ENCODE data around the gene TMEM119. TPM values are rescaled to one million over a fixed set of nuclear protein-coding genes. Genes with fewer than 3 reads are reported as not detected.

The TMEM119 gene
- total and polyA plus RNA-seq, 2 of the 13 experiments (the other 11 are each of a cell fraction or from before 2014, with no cell fraction given) = not detected

DNA sequence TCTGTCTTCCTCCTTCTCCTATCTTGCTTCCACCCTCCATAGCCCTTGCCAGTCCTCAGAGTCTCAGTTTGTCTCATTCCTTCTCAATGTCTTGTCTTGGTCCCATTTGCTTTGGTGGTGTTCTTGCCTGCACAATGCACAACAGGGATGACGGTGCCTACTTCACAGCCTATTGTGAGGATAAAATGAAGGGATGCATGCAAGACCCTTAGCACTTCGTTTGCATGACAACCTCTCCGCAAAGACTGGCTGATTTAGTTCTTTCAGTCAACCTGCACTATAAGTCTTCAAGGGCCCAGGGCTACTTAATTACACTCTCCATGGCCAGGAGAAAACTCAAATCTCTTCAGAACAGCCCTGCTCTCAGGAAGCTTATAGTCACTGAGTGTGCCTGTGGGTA is 27.3 kb upstream of the TMEM119 start:
- Histone ChIP-seq H3K27me3 (ENCODE audit: control insufficient read depth in 1 of 2, insufficient read depth in 2 of 2, low read length in 2 of 2) (peaks cover under 1 to 14% of the 10 kb centered on the region in 2 experiments; a peak in 3 of 5 replicates), H3K4me1 (ENCODE audit: insufficient read depth, low read length) (peaks cover 29% of the 10 kb centered on the region), H3K36me3 (replicated peaks in 1 of 2; ENCODE audit: control insufficient read depth in 1 of 2, insufficient read depth in 2 of 2, low read length in 2 of 2) (no peaks in the 10 kb centered on the region), H3K4me3 (replicated peaks in 1 of 3; ENCODE audit: insufficient read depth in 1 of 3, low read depth in 2 of 3, low read length in 3 of 3) (no peak overlapping the region), H2AFZ (ENCODE audit: low read length) (no peak overlapping the region), H3K79me2 (ENCODE audit: insufficient read depth, low read length) (no peaks in the 10 kb centered on the region), H3K9me3 (ENCODE audit: low read length) (no peaks in the 10 kb centered on the region), H4K20me1 (ENCODE audit: insufficient read depth, low read length) (no peaks in the 10 kb centered on the region), H3K4me2 (ENCODE audit: low read depth, low read length) (no peak overlapping the region), H3K27ac (ENCODE audit: extremely low read length, insufficient read depth, low read length) (no peak overlapping the region), H3K9ac (ENCODE audit: insufficient read depth, low read depth, low read length) (no peak overlapping the region)
- no peak for ATAC-seq
- DNase-seq (ENCODE audit: low spot score) = no peak
- in situ Hi-C loops (cut with HindIII; ENCODE audit: extremely low pct_ligation_motif_present, low pct_unique_long_range_greater_than_20kb) = no loop called here
- no peak for TF ChIP-seq CBX1 (IDR thresholded peaks at IDR 0.05; ENCODE audit: low read depth)
- TF ChIP-seq ZMYM4 (CRISPR knock-in tag; IDR thresholded peaks at IDR 0.05) = no peak
- no peak for TF ChIP-seq CREM (IDR thresholded peaks at IDR 0.05)
- TF ChIP-seq CREM (CRISPR knock-in tag; IDR thresholded peaks at IDR 0.05) = no peak
- TF ChIP-seq ZNF138 (CRISPR knock-in tag; IDR thresholded peaks at IDR 0.05; ENCODE audit: low read depth) = no peak
- TF ChIP-seq ARID2 (CRISPR knock-in tag; IDR thresholded peaks at IDR 0.05; ENCODE audit: borderline replicate concordance) = no peak
- TF ChIP-seq ZFP36L1 (CRISPR knock-in tag; IDR thresholded peaks at IDR 0.05) = no peak
- no peak for TF ChIP-seq HNRNPK (IDR thresholded peaks at IDR 0.05; ENCODE audit: low read depth, low read length, poor library complexity, severe bottlenecking)
- TF ChIP-seq ZNF614 (CRISPR knock-in tag; IDR thresholded peaks at IDR 0.05; ENCODE audit: borderline replicate concordance) = no peak
- ChIA-PET POLR2A (no interaction called here), CTCF (ENCODE audit: low intra/inter-chr PET ratio, low total read pairs) (no interaction called here)
- no TSS peak for BruUV-seq (replicated peaks)
- intact Hi-C loops (cut with micrococcal nuclease; ENCODE audit: unreplicated experiment) = no loop called here
- no peak for FAIRE-seq
- WGBS (ENCODE audit: low lambda C conversion rate) = 20% methylated on average over 3 of the region's 3 CpGs

DNA sequence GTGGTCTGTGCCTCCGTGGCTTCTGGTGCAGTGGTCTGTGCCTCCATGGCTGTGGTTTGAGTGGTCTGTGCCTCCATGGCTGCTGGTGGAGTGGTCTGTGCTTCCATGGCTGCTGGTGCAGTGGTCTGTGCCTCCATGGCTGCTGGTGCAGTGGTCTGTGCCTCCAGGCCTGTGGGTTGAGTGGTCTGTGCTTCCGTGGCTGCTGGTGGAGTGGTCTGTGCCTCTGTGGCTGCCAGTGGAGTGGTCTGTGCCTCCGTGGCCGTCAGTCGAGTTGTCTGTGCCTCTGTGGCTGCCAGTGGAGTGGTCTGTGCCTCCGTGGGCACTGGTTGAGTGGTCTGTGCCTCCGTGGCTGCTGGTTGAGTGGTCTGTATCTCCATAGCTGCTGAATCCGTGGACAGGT is 25.7 kb upstream of the TMEM119 start:
- Histone ChIP-seq H3K4me3 (replicated peaks in 1 of 3; ENCODE audit: insufficient read depth in 1 of 3, low read depth in 2 of 3, low read length in 3 of 3) (no peak overlapping the region), H2AFZ (ENCODE audit: low read length) (no peak overlapping the region), H3K4me2 (ENCODE audit: low read depth, low read length) (no peak overlapping the region), H3K9ac (ENCODE audit: insufficient read depth, low read depth, low read length) (no peak overlapping the region), H3K36me3 (replicated peaks in 1 of 2; ENCODE audit: control insufficient read depth in 1 of 2, insufficient read depth in 2 of 2, low read length in 2 of 2) (no peaks in the 10 kb centered on the region), H3K4me1 (ENCODE audit: insufficient read depth, low read length) (peaks cover 22% of the 10 kb centered on the region), H3K9me3 (ENCODE audit: low read length) (no peaks in the 10 kb centered on the region), H3K79me2 (ENCODE audit: insufficient read depth, low read length) (no peaks in the 10 kb centered on the region), H4K20me1 (ENCODE audit: insufficient read depth, low read length) (no peaks in the 10 kb centered on the region), H3K27me3 (ENCODE audit: control insufficient read depth in 1 of 2, insufficient read depth in 2 of 2, low read length in 2 of 2) (peaks cover 0 to 5% of the 10 kb centered on the region in 2 experiments; a peak in 3 of 5 replicates), H3K27ac (ENCODE audit: extremely low read length, insufficient read depth, low read length) (no peak overlapping the region)
- no peak for FAIRE-seq
- DNase-seq (ENCODE audit: low spot score) = no peak
- intact Hi-C loops (cut with micrococcal nuclease; ENCODE audit: unreplicated experiment) (no loop called here), in situ Hi-C loops (cut with HindIII; ENCODE audit: extremely low pct_ligation_motif_present, low pct_unique_long_range_greater_than_20kb) (no loop called here)
- ChIA-PET CTCF (ENCODE audit: low intra/inter-chr PET ratio, low total read pairs) (no interaction called here), POLR2A (no interaction called here)
- ATAC-seq = no peak
- BruUV-seq (replicated peaks) = no TSS peak
- 30% methylated on average over 2 of the region's 8 CpGs for WGBS (ENCODE audit: low lambda C conversion rate)
- TF ChIP-seq, protein P1, sequence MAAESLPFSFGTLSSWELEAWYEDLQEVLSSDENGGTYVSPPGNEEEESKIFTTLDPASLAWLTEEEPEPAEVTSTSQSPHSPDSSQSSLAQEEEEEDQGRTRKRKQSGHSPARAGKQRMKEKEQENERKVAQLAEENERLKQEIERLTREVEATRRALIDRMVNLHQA (CRISPR knock-in tag; IDR thresholded peaks at IDR 0.05) = no peak
- TF ChIP-seq, protein P2, sequence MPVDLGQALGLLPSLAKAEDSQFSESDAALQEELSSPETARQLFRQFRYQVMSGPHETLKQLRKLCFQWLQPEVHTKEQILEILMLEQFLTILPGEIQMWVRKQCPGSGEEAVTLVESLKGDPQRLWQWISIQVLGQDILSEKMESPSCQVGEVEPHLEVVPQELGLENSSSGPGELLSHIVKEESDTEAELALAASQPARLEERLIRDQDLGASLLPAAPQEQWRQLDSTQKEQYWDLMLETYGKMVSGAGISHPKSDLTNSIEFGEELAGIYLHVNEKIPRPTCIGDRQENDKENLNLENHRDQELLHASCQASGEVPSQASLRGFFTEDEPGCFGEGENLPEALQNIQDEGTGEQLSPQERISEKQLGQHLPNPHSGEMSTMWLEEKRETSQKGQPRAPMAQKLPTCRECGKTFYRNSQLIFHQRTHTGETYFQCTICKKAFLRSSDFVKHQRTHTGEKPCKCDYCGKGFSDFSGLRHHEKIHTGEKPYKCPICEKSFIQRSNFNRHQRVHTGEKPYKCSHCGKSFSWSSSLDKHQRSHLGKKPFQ (CRISPR knock-in tag; IDR thresholded peaks at IDR 0.05; ENCODE audit: insufficient replicate concordance) = no peak
- TF ChIP-seq GPN1 (CRISPR knock-in tag; IDR thresholded peaks at IDR 0.05; ENCODE audit: borderline replicate concordance) = no peak
- no peak for TF ChIP-seq ZBTB43 (CRISPR knock-in tag; conservative IDR thresholded peaks at IDR 0.05)
- TF ChIP-seq ZKSCAN8 (CRISPR knock-in tag; IDR thresholded peaks at IDR 0.05; ENCODE audit: borderline replicate concordance) = no peak
- no peak for TF ChIP-seq ZNF737 (CRISPR knock-in tag; IDR thresholded peaks at IDR 0.05; ENCODE audit: borderline replicate concordance)
- no peak for TF ChIP-seq POLR2AphosphoS2 (IDR thresholded peaks at IDR 0.05; ENCODE audit: low read depth, low read length)
- no peak for TF ChIP-seq JDP2 (CRISPR knock-in tag; IDR thresholded peaks at IDR 0.05; ENCODE audit: borderline replicate concordance)
- no peak for TF ChIP-seq ZNF619 (CRISPR knock-in tag; IDR thresholded peaks at IDR 0.05)
